ENCODE data around the gene BEST3.

GRCh38 chr12:69645031-69645430, 54.1 kb downstream of the BEST3 start:
- TF ChIP-seq CTCF (conservative IDR thresholded peaks at IDR 0.05) (no peak), ZFX (IDR thresholded peaks at IDR 0.05) (no peak)

Measured in C4-2B (cell line).